DMS 273 treated with DMSO at 0.1 percent for 48 hours (cell line): ENCODE results near the gene ATXN2.
"Not testable (repeated sequence)": the region's sequence is repeated elsewhere in the genome, so short reads cannot be mapped to it uniquely, and the experiment has no call there.

Experiments used
- DNase-seq: peaks from one replicate; lab custom pipeline; 2025; lab: John Stamatoyannopoulos, UW

Gene ATXN2

GRCh38 chr12:111494676-111495075, 104.4 kb downstream of the ATXN2 start:
- DNase-seq: no peak

- not testable (repeated sequence) for DNase-seq
Measured at GRCh38 chr12:111492979-111493378, 106.1 kb downstream of the ATXN2 start.

DNA sequence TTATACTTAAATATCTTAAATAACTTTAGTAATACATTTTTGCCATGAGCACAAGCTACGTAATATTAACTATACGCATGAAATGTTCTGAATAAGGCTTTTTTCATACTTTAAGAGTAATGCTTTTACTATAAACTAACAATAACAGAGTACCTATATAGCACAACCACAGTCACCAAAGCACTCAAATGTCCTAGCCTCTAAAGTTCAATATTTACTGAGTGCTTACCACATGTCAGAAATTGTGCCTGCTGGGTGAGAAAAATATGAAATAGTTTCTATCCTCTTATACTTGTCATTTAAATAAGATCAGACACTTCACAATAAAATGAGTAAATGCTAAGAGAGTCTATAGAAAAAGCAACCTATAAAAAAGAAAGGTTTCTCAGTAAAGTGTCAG, 110.3 kb downstream of the ATXN2 start:
- no peak for DNase-seq

- peak; percentile 50 for DNase-seq
Measured at GRCh38 chr12:111488271-111488670, 110.8 kb downstream of the ATXN2 start.

DNA sequence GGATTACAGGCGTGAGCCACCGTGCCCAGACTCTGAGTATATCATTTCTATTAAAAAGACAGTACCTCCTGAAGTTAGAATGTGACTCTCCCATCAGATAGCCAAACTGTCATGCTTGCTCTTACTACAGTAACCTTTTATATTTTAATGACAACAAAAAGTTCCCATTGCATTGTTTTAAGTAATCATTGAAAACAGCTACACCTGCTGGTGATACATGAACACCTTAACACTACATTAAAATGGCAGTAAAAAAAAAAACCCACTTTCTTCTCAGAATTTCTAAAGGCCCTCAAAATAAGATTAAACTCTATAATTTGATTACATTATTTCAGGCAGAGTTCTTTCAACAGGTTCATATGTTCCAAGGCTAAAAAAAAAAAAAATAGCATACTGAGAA, 116.7 kb downstream of the ATXN2 start:
- DNase-seq: no peak

DNA sequence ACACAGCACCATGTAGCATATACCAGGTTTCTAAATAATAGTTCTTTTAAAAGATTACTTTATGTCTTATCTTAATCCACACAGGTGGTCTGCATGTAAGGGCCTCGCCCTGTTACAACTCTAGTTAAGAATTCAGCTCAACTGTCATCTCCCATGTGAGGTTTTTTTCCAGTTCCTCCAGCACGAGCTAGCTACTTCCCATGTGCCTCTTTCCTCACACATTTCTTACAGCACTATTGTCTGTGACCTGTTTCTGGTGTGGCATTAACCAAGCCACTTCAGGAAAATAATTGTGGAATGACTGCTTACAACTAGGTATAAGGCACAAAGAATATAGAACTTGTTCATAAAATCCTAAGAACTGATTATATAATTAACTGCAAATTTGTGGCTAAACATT, 127.9 kb downstream of the ATXN2 start:
- no peak for DNase-seq

DNA sequence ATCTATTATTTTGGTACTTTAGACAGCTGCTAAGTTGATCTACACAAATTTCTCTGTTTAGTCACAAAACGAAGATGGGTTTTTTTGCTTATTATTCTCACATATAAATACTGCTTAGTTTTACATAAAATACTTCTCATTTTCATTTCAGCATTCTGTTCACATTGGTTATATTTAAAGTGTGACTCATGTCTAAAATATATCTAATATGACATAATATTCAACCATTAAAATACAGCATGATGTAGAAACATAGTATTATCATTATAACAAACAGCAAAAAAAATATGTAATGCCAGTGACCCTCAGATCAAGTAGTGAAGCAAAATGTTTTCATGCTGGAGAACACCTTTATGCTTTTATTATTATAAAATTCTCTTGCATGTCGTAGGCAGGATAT, 129.7 kb downstream of the ATXN2 start:
- no peak for DNase-seq

- DNase-seq: no peak
Measured at GRCh38 chr12:111467857-111468241, 131.3 kb downstream of the ATXN2 start.

DNA sequence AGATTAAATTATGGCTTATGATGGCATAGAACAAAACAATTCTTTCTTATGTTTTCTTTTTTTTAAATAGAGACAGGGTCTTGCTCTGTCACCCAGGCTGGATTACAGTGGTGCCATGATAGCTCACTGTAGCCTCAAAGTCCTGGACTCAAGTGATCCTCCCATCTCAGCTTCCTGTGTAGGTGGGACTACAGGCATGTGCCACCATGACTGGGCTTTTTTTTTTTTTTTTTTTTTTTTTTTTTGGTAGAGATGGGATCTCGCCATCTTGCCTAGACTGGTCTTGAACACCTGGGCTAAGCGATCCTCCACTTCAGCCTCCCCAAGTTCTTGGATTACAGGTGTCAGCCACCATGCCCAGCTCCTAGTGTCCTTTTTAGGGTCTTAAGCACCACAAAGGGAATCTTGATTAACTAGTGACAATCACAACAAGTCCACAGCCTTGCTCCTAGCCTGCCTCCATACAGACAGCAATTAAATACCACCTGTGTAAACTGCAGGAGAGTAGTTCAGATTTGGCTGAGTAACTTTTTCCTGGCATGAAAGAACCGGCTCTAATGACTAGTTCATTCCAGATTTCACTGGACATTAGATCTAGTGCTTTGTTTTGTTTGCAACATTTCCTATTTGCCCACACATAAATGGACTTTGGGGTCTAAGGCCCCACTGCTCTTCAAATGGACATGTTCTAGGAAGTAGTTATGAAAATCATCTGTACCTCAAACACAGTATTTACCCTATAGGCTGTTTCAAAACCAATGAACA, 131.8 kb downstream of the ATXN2 start:
- DNase-seq: no peak

DNA sequence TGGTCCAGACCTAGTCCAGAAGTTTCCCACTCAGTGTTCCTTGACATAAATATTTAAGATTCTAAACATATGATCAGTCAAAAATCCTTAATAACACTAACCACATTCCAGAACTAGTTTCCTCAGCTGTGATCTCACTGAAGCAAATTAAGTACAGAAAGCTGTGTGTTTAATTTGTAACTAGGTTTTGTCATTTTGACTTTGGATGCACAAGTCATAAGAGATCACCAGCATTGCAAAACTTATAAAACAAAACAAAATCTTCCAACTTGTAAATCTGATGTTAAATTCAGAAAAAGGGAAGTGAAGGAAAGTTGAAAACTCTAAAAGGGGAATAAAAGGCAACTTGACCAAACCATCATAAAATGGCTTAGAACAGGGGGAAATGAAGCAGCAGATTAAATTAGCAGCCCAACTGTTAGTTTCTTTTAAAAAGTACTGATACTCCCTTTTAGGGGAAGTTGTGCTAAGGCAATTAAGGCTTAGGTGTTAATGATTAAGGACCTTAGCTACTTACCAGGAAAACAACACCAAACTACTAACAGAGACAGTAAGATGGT, 136.8 kb downstream of the ATXN2 start:
- DNase-seq: no peak

- DNase-seq: not testable (repeated sequence)
Measured at GRCh38 chr12:111460111-111460510, 139.0 kb downstream of the ATXN2 start.

DNA sequence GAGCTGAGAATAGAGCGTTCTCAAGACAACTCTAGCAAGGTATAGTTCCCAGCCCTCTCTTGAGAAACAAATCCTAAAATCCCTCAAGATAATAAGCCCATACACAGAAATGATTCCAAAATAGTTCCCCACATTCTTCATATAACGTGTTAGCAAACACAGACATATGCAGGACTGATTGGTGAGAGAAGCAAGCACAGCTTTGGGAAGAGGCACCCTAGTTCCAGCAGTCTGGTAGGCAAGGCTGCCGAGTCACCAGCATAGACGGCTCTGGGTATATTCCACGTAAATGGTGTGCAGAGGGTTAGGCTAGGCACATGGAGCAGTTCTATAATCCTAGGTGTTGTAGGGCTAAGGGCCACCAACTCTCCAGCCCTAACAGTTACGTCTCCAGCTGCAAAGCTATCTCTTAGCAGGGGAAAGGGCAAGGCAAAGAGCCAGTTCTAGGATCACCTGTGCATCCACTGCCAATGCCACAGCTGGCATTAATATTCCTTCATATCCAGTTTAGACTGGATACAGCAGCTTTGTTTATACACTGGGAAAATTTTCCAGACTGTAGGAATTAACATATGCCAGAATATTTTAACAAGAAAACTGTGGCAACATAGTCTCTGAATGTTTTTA, 140.5 kb downstream of the ATXN2 start:
- DNase-seq: no peak

DNA sequence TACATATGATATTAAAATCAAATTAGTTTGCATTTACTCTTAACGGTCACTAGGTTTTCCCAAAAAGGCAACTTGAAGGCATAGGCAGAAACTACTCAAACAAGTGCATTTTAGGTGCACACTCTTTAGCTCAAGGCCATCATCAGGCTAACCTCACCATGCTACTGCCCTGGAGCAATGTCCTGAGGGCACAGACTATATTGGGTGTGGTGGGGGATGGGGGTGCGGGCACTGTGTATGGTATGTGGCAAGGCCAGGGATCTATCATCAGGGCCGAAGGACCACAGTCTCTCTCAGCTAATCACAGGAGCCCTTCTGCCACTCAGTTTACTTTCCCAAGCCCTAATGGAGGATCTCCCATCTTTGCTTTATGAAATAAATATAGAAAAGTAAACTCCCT, 141.5 kb downstream of the ATXN2 start:
- DNase-seq: no peak

DNA sequence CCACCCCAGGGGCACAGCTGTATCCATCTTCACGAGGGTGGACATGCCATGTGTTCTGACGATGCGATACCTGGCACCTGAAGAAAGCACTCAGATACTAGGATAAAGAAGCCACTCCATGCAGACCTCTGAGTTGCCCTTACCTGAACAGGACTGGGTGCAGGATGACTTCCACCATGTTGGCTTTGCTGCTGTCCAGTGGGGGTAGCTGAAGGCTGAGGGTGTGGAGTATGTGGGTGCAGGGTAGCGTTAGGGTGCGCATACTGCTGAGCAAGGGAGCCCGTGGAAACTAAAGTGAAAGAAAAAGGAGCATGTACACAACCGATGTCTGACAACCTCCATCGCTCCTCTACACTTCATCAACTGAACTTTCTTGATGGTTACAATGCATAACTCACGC, 142.0 kb downstream of the ATXN2 start:
- DNase-seq: no peak

- no peak for DNase-seq
Measured at GRCh38 chr12:111455448-111456320, 143.4 kb downstream of the ATXN2 start.

- no peak for DNase-seq
Measured at GRCh38 chr12:111454716-111455447, 144.2 kb downstream of the ATXN2 start.

GRCh38 chr12:111454311-111454710, 144.8 kb downstream of the ATXN2 start:
- no peak for DNase-seq

DNA sequence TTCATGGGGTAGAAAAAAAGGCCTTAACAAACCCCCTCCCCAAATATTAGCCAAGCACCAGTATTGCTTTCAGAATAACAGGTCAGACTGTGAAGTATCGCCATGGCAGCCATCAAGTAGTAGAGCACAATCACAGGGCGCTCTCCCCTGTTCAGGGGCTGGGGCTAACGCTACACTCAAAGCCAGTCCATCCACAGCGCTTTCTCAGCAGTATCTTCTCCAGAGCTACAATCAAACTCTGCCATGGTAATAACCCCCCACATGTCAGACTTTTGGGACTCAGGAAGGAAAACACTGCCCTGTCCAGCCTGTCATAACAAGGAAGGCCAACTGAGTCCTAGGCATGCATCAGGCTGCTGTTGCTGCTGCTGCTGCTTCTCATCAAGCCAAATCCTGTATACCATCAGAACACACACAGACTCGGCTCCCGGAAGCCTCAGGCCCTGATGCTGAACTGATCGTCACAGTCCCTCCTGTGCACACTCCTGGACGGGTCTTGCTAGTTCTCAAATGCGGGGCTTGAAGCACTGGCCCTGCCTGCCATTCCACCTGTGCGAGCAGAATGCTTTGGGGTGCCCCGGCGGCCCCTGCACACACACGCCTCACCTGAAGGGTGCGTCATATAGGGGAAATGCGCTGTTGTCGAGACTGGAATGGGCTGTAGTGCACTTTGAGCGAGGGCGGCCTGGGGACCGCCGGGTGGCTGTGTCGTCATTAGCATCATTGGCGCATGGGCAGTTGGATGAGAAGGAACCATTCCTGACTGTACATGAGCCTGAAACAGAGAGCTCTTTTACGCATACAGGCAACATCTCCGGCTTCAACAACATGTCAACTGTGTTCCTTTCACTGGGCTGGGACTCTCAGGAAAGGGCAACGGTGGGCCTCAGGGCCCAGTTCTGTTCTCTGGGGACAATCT, 145.8 kb downstream of the ATXN2 start:
- no peak for DNase-seq

- DNase-seq: peak; percentile 11
Measured at GRCh38 chr12:111451649-111452129, 147.4 kb downstream of the ATXN2 start.

DNA sequence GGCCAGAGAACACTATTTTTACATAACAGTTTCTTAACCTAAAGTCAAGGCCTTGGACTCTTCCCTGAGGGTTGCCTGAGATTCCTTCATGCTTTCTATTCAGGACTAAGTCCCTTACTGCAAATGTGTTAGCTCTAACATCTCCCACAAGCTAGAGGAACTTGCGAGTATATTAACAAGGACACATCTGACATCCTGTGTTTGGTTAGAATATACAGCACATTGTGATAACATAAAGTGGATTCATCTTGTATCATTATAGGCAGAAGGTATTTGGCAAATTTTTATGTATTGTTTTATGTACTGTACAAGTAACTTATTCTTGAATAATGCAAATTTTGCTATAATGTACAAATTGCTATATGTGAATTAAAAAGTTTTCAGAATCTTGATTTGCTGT, 147.9 kb downstream of the ATXN2 start:
- DNase-seq: no peak

DNA sequence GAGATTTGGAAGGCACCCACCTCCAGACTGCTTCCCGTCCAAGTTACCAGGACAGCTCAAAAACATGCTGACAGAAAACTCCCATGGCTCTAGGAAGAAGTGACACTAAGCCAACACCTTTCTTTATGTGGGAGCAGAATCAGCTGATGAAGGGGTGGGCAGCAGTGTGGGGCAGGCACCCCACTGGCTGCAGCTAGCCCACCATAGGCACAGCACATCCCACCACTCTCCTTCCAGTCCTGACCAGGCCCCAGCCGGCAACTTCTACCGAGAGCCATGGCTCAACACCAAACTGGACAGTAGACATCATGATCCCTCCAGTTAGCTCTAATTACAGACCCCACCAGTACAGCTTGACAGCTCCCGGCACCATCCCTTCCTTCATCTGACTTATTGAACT, 148.4 kb downstream of the ATXN2 start:
- no peak for DNase-seq
